Measurements from ENCODE around the gene SOX4. TPM values are rescaled to one million over a fixed set of nuclear protein-coding genes. Genes with fewer than 3 reads are reported as not detected.

SOX4 gene
- total RNA-seq, 2 experiments from 2014 or later = 0.20 TPM

DNA sequence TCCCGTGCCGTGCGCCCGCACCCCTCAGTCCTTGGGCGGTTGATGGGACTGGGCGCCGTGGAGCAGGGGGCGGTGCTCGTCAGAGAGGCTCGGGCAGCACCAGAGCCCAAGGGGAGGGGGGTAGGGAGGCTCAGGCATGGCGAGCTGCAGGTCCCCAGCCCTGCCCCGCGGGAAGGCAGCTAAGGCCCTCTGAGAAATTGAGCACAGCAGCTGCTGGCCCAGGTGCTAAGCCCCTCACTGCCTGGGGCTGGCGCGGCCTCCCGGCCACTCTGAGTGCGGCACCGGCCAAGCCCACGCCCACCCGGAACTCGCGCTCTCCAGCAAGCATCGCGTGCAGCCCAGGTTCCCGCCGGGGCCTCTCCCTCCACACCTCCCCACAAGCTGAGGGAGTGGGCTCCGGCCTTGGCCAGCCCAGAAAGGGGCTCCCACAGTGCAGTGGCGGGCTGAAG lies 16.4 kb downstream of the SOX4 start:
- peaks cover 4% of the 10 kb centered on the region for H3K9me3 Mint-ChIP-seq
- H3K4me1 Mint-ChIP-seq = no peaks in the 10 kb centered on the region
- no peak overlapping the region for H3K4me3 Mint-ChIP-seq
- ChIA-PET CTCF (no interaction called here), POLR2A (no interaction called here)
- peaks cover 2% of the 10 kb centered on the region for H3K27me3 Mint-ChIP-seq
- H3K27ac Mint-ChIP-seq = no peak overlapping the region
- DNase-seq = no peak
- H3K36me3 Mint-ChIP-seq (ENCODE audit: low read depth) = no peaks in the 10 kb centered on the region

DNA sequence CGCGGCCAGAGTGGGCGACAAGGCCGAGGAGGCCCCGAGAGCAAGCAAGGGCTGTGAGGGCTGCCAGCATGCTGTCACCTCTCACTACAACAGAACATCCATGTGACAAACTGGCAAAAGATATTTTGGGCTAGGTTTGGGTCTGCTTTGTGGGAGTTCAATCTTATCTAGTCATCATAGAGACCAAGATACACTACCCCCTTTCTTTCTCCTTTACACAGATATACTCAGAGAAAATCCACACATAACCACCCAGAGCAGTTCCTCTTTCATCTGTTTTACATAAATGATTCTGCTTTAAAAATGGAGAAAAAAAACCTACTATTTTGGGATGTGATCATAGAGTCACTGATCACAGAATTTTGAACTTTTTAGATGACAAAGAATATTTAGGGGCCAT lies 16.8 kb downstream of the SOX4 start:
- ChIA-PET CTCF (no interaction called here), POLR2A (no interaction called here)
- H3K27me3 Mint-ChIP-seq = peaks cover 2% of the 10 kb centered on the region
- DNase-seq = no peak
- H3K9me3 Mint-ChIP-seq = peaks cover 4% of the 10 kb centered on the region
- H3K27ac Mint-ChIP-seq = no peak overlapping the region
- H3K4me3 Mint-ChIP-seq = no peak overlapping the region
- no peaks in the 10 kb centered on the region for H3K4me1 Mint-ChIP-seq
- no peaks in the 10 kb centered on the region for H3K36me3 Mint-ChIP-seq (ENCODE audit: low read depth)

DNA sequence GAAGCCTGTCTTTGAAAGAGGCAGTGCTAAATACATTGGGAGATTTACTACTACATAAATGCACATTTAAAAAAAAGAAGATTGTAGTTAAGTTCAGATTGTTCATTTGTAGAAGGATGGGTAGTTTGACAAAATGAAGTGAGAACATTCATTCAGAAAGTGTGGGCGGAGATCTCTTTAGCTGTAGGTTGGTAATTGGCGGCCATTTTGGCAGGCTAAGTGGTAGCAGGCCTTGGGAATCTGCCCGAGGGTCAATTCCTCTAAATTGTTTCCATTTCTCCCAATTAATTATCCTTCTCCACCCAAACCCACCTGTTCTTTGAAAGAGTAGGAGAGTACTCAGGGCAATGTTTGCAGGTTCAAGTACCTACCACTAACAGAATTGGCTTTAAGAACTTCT lies 17.9 kb downstream of the SOX4 start:
- no peak overlapping the region for H3K4me3 Mint-ChIP-seq
- ChIA-PET CTCF (no interaction called here), POLR2A (no interaction called here)
- no peaks in the 10 kb centered on the region for H3K4me1 Mint-ChIP-seq
- H3K36me3 Mint-ChIP-seq (ENCODE audit: low read depth) = no peaks in the 10 kb centered on the region
- H3K27me3 Mint-ChIP-seq = peaks cover 2% of the 10 kb centered on the region
- no peak for DNase-seq
- H3K27ac Mint-ChIP-seq = no peak overlapping the region
- peaks cover 4% of the 10 kb centered on the region for H3K9me3 Mint-ChIP-seq

DNA sequence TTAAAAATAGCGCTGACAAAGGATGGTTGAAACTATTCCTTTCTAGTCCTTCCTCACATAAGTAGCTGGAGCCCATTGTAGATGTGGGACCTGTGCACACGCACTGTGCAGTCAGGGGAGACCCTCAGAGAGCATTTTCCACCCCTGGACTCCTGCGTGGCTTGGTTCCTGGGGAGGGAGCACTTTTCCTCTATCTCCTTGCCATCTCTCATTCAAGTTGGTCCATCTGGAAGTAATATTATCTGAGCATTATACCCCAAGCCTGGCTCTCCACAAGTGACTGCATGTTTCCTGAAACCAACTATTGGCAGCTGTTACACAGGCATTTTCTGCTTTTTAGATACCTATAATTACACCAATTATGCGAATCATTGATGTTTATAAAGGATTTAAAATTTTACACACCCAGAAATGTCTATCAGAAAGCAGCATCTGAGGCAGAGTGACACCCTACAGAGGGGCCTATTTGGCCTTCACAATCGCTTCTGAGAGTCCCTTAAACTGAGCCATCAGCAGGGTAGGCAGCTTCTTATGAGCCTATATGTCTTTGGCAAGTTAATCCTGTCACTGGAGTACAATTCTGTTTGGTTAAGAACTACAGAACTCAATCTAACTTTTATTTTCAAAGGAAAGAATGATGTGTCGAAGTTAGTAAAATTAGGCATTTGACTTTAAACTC lies 18.7 kb downstream of the SOX4 start:
- Mint-ChIP-seq H3K4me3 (no peak overlapping the region), H3K4me1 (no peaks in the 10 kb centered on the region), H3K36me3 (ENCODE audit: low read depth) (no peaks in the 10 kb centered on the region), H3K27ac (no peak overlapping the region), H3K9me3 (peaks cover 4% of the 10 kb centered on the region), H3K27me3 (peaks cover 2% of the 10 kb centered on the region)
- ChIA-PET POLR2A (no interaction called here), CTCF (no interaction called here)
- DNase-seq = no peak

DNA sequence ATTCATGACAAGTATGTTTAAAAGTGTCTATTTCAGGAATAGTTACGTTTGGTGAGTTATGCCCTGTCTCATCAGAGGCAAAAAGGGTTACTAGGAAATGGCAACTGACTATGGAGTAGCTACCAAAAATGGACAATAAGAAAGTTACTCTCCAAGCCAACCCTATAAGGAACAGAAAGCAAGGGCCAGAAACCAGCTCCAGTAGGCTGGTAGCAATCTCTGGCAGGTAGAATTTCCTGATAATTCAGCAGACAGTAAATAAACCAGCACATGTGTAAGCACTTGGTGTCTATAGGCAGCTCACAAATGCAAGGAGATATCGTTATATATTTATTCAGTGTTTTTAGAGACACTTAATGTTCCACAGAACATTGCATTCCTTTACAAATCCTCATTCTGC lies 20.3 kb downstream of the SOX4 start:
- Mint-ChIP-seq H3K27ac (no peak overlapping the region), H3K9me3 (peaks cover 4% of the 10 kb centered on the region)

DNA sequence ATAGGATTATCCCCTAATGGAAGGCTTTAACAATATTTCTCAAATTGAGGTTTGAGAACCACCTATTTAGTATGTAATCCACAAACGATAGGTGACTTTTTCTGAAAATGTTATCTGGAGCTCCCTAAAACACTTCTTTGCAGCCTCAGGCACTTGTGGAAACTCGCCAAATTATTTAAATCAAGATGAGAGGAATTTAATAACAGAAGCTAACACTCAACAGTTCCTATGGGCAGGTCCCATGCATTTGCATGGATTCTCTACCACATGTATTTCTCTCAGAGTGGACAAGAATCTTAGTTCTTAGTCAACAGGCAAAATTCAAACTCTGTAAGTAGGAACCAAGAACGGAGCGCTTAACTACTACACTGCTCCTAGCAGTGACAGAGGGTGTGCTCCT lies 20.7 kb downstream of the SOX4 start:
- DNase-seq = no peak
- CTCF ChIA-PET = no interaction called here

More for the DNA sequence above, 20.3 kb downstream of the SOX4 start:
- DNase-seq = no peak
- Mint-ChIP-seq H3K36me3 (ENCODE audit: low read depth) (no peaks in the 10 kb centered on the region), H3K4me3 (no peak overlapping the region), H3K27me3 (peaks cover 2% of the 10 kb centered on the region), H3K4me1 (no peaks in the 10 kb centered on the region)
- ChIA-PET POLR2A (no interaction called here), CTCF (no interaction called here)

DNA sequence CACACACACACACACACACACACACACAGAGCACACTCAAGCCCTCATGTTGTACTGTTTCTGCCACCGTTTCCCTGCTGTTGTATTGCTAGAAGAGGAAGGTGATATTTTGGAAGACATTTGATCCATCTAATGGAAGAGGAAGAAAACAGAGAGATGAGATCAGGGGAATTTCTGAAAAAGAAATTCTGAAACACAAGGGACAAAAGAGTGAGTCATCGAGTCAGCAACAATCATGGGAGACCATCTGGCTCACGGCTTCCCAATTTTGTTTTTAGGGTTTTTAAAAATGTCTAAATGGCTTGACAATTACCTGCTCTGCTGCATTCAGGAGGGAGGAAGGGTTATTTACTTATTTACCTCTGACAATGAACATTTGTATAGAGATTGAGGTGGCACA lies 22.0 kb downstream of the SOX4 start:
- no peaks in the 10 kb centered on the region for H3K4me1 Mint-ChIP-seq
- no peak overlapping the region for H3K27ac Mint-ChIP-seq
- no peaks in the 10 kb centered on the region for H3K36me3 Mint-ChIP-seq (ENCODE audit: low read depth)
- DNase-seq = no peak
- POLR2A ChIA-PET = no interaction called here
- H3K9me3 Mint-ChIP-seq = no peaks in the 10 kb centered on the region
- no peak overlapping the region for H3K4me3 Mint-ChIP-seq
- peaks cover 2% of the 10 kb centered on the region for H3K27me3 Mint-ChIP-seq
- CTCF ChIA-PET = no interaction called here

More for the DNA sequence above, 20.7 kb downstream of the SOX4 start:
- POLR2A ChIA-PET = no interaction called here
- Mint-ChIP-seq H3K27me3 (peaks cover 2% of the 10 kb centered on the region), H3K36me3 (ENCODE audit: low read depth) (no peaks in the 10 kb centered on the region), H3K27ac (no peak overlapping the region), H3K9me3 (peaks cover under 1% of the 10 kb centered on the region), H3K4me1 (no peaks in the 10 kb centered on the region), H3K4me3 (no peak overlapping the region)

DNA sequence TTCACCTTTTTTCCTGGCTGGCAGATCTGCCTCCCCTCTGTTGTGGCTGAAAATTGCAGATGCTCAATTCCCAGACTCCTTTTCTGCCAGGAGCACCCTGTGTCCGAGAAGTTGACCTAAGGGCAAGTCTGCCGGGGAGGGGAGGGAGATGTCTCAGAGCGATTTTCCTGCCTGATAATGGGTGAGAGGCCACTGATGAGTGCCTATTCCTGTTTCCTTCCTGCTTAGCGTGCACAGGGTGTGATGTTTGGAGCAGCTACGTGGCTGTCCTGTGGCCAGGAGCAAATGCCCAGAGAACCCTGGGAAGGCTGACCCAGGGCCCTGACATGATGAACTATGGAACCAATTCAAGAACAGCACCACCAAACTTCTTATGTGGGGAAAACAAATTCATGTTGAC lies 22.5 kb downstream of the SOX4 start:
- Mint-ChIP-seq H3K27me3 (peaks cover 2% of the 10 kb centered on the region), H3K4me3 (no peak overlapping the region), H3K36me3 (ENCODE audit: low read depth) (no peaks in the 10 kb centered on the region), H3K9me3 (no peaks in the 10 kb centered on the region), H3K4me1 (no peaks in the 10 kb centered on the region), H3K27ac (no peak overlapping the region)
- no peak for DNase-seq
- POLR2A ChIA-PET = no interaction called here
- CTCF ChIA-PET = no interaction called here

DNA sequence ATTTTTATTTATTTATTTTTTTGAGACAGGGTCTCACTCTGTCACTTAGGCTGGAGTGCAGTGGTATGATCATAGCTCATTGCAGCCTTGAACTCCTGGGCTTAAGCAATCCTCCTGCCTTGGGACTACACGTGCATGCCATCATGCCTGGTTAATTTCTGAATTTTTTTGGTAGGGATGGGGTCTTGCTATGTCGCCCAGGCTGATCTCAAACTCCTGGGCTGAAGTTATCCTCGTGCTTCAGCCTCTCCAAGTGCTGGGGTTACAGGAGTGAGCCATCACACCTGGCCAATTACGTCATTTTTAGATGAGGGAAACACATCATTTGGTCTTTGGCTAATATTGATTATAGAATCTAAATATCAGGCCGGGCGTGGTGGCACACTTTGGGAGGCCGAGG lies 32.1 kb downstream of the SOX4 start:
- H3K27me3 Mint-ChIP-seq = no peaks in the 10 kb centered on the region
- H3K4me3 Mint-ChIP-seq = no peak overlapping the region
- H3K27ac Mint-ChIP-seq = no peak overlapping the region
- no peaks in the 10 kb centered on the region for H3K9me3 Mint-ChIP-seq
- no peaks in the 10 kb centered on the region for H3K36me3 Mint-ChIP-seq (ENCODE audit: low read depth)
- DNase-seq = no peak
- H3K4me1 Mint-ChIP-seq = no peaks in the 10 kb centered on the region
- ChIA-PET CTCF (no interaction called here), POLR2A (no interaction called here)

DNA sequence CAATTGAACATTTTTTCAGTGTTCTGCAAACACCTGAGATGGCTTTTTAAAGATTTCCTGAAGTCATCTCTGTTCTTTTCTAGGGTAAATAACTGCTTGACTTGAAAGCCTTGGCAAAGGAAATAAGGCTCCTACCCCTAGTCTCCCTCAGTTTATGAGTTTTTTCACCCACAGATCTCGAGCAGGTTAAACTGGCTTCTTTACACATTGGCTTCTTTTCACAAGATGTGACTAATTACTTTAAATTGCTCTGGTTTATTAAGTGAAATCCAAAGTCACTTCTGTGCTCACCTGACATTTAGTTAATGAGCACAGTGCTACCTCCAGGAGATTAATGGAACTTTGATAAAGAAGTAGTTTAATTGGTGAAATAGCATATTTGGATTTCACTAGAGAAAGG lies 33.2 kb downstream of the SOX4 start:
- H3K27ac Mint-ChIP-seq = no peak overlapping the region
- DNase-seq = no peak
- no peaks in the 10 kb centered on the region for H3K4me1 Mint-ChIP-seq
- ChIA-PET POLR2A (no interaction called here), CTCF (no interaction called here)
- H3K36me3 Mint-ChIP-seq (ENCODE audit: low read depth) = no peaks in the 10 kb centered on the region
- no peaks in the 10 kb centered on the region for H3K27me3 Mint-ChIP-seq
- H3K9me3 Mint-ChIP-seq = no peaks in the 10 kb centered on the region
- no peak overlapping the region for H3K4me3 Mint-ChIP-seq

DNA sequence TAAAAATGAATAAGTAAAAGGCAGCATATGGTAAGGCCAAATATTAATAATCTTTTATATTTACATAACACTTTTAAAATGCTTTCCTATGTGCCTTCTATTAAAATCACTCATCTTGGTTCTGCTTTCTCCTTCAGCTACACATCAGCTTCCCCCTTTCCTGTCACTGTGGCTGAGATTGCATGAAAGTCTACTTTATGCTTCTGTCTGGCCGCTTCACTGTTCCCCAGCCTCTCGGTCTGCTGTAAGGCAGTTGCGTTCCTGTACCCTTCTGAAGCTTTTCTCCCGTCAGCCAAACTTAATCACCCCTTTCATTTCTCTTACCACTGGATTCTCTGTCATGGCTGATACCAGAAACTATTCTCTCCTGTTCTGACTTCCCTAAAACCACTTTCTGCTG lies 34.6 kb downstream of the SOX4 start:
- DNase-seq = no peak
- no peak overlapping the region for H3K4me3 Mint-ChIP-seq
- ChIA-PET POLR2A (no interaction called here), CTCF (no interaction called here)
- no peaks in the 10 kb centered on the region for H3K9me3 Mint-ChIP-seq
- H3K27ac Mint-ChIP-seq = no peak overlapping the region
- no peaks in the 10 kb centered on the region for H3K4me1 Mint-ChIP-seq
- H3K36me3 Mint-ChIP-seq (ENCODE audit: low read depth) = no peaks in the 10 kb centered on the region
- H3K27me3 Mint-ChIP-seq = no peaks in the 10 kb centered on the region

DNA sequence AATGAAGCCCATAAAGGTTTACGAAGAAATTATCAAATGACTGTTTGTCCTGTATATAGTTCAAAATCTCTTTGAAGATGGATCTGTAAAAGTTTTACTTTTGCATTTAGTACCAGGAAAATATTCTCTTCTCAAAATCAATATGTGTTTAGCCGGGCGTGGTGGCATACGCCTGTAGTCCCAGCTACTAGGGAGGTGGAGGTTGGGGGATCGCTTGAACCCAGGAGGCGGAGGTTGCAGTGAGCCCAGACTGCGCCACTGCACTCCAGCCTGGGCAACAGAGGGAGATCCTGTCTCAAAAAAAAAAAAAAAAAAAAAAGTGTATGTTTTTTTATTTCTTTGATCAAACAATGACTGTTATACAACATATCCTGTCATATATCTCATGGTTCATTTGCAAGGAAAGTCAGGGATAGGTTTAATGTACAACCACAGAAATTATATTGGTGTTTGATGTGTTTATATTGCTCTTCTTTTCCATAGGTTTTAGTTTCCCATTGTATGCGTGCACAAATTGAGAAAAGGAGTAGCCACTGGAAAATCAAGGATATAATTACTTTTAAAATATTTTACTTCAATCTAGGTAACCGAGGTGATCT lies 40.1 kb downstream of the SOX4 start:
- H3K4me3 Mint-ChIP-seq = no peak overlapping the region
- no peaks in the 10 kb centered on the region for H3K27me3 Mint-ChIP-seq
- H3K9me3 Mint-ChIP-seq = no peaks in the 10 kb centered on the region
- DNase-seq = no peak
- no peaks in the 10 kb centered on the region for H3K36me3 Mint-ChIP-seq (ENCODE audit: low read depth)
- no peak overlapping the region for H3K27ac Mint-ChIP-seq
- no peaks in the 10 kb centered on the region for H3K4me1 Mint-ChIP-seq
- ChIA-PET POLR2A (no interaction called here), CTCF (no interaction called here)

DNA sequence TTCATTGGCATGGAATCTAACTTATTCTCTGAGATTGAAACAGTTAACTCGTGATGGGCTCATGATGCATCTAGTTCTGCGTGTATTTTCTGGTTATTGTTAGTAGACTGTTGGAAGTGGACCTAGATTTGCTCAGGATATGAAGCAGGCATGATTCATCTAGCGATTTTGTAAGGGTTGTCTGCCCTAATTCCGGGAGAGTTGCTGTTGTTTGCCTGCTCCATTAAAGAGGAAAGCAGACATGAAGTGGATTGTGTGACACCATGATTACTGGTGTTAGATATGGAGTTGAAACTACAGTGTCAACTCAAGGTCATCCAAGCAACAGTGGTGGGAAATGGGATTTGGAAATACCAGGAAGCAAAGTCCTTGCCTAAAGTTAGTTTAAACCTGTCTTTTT lies 41.0 kb downstream of the SOX4 start:
- no peak overlapping the region for H3K4me3 Mint-ChIP-seq
- H3K27me3 Mint-ChIP-seq = no peaks in the 10 kb centered on the region
- no peaks in the 10 kb centered on the region for H3K4me1 Mint-ChIP-seq
- H3K36me3 Mint-ChIP-seq (ENCODE audit: low read depth) = no peaks in the 10 kb centered on the region
- POLR2A ChIA-PET = no interaction called here
- CTCF ChIA-PET = no interaction called here
- no peaks in the 10 kb centered on the region for H3K9me3 Mint-ChIP-seq
- no peak overlapping the region for H3K27ac Mint-ChIP-seq
- DNase-seq = no peak

DNA sequence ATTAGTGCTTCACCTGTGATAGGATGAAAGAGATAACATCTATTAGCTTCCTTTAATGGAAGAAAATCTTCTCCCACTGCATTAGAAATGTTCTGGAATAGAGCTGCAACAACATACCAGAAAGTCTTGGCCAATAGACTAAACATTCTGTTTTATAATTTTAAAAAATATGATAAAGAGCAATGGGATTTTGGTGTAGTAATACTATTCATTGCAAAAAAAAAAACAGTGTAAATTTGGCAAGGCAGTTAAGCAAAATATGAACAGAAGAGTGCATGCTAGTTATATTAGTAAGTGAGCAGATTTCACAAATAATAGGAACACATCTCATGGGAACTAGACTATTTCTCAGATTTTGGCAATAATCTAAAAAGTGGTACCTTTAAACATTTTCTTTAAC lies 43.3 kb downstream of the SOX4 start:
- H3K9me3 Mint-ChIP-seq = no peaks in the 10 kb centered on the region
- no peaks in the 10 kb centered on the region for H3K4me1 Mint-ChIP-seq
- no peaks in the 10 kb centered on the region for H3K27me3 Mint-ChIP-seq
- H3K4me3 Mint-ChIP-seq = no peak overlapping the region
- POLR2A ChIA-PET = no interaction called here
- DNase-seq = no peak
- no peak overlapping the region for H3K27ac Mint-ChIP-seq
- CTCF ChIA-PET = no interaction called here
- H3K36me3 Mint-ChIP-seq (ENCODE audit: low read depth) = no peaks in the 10 kb centered on the region
